WTC11 (cell line): ENCODE measurements around the gene TAOK3. TPM values are rescaled to one million over a fixed set of nuclear protein-coding genes. Genes with fewer than 3 reads are reported as not detected.

ENCODE experiments used
- ATAC-seq: fragments of 200-7000 bp; cut with Tn5 transposase; 2 replicates; pipeline ENCODE4 v1.10.0; 2021; ENCODE audit warnings: mild to moderate bottlenecking, moderate library complexity
- CTCF ChIA-PET: fragments of 300-600 bp; sonication (Branson Sonifier 250); formaldehyde crosslinking; loops from one replicate; lab custom pipeline; 2021; ENCODE audit warnings: antibody characterized with exemption; lab: Charles Lee
- POLR2A ChIA-PET: fragments of 350-600 bp; sonication (Branson Sonifier 250); formaldehyde crosslinking; loops from one replicate; lab custom pipeline; 2021; ENCODE audit warnings: antibody characterized with exemption; lab: Charles Lee
- DNase-seq: peaks from one replicate; pipeline ENCODE4 v3.0.0; 2021; ENCODE audit warnings: low spot score
- H3K27ac Mint-ChIP-seq: 2 replicates; pipeline ENCODE4 v1.8.0; 2021; ENCODE audit warnings: mixed read lengths
- H3K27me3 Mint-ChIP-seq: 2 replicates; pipeline ENCODE4 v1.8.0; 2021; ENCODE audit warnings: low read depth, mild to moderate bottlenecking, moderate library complexity, mixed read lengths
- H3K36me3 Mint-ChIP-seq: 2 replicates; pipeline ENCODE4 v1.8.0; 2021; ENCODE audit warnings: mixed read lengths
- H3K4me1 Mint-ChIP-seq: 2 replicates; pipeline ENCODE4 v1.8.0; 2022; ENCODE audit warnings: mixed read lengths
- H3K4me3 Mint-ChIP-seq: 2 replicates; pipeline ENCODE4 v1.8.0; 2021; ENCODE audit warnings: mild to moderate bottlenecking, moderate library complexity, mixed read lengths
- H3K9me3 Mint-ChIP-seq: 2 replicates; pipeline ENCODE4 v1.8.0; 2021; ENCODE audit warnings: mixed read lengths
- AR ChIP-seq: fragments of 250-450 bp; sonication (Bioruptor Pico); IDR thresholded peaks from 2 replicates; pipeline ENCODE4 v1.9.0; 2021; ENCODE audit warnings: mild to moderate bottlenecking
- ARID4B ChIP-seq: sonication (generic); formaldehyde crosslinking; IDR thresholded peaks from 2 replicates; pipeline ENCODE4 v1.8.0; 2023; ENCODE audit warnings: missing genetic modification reagents, mild to moderate bottlenecking, borderline replicate concordance
- ATF1 ChIP-seq: sonication (generic); formaldehyde crosslinking; IDR thresholded peaks from 2 replicates; pipeline ENCODE4 v1.8.1; 2023; ENCODE audit warnings: mild to moderate bottlenecking, moderate library complexity, missing genetic modification reagents
- ATF3 ChIP-seq: sonication (generic); formaldehyde crosslinking; conservative IDR thresholded peaks from 2 replicates; pipeline ENCODE4 v1.8.1; 2022; ENCODE audit warnings: mild to moderate bottlenecking, missing genetic modification reagents
- CREB1 ChIP-seq: sonication (generic); formaldehyde crosslinking; IDR thresholded peaks from 2 replicates; pipeline ENCODE4 v1.8.0; 2023; ENCODE audit warnings: mild to moderate bottlenecking, missing genetic modification reagents
- ETV6 ChIP-seq: sonication (generic); formaldehyde crosslinking; IDR thresholded peaks from 2 replicates; pipeline ENCODE4 v1.8.1; 2022; ENCODE audit warnings: mild to moderate bottlenecking, missing genetic modification reagents
- FOXK1 ChIP-seq: sonication (generic); formaldehyde crosslinking; IDR thresholded peaks from 2 replicates; pipeline ENCODE4 v1.8.0; 2022; ENCODE audit warnings: mild to moderate bottlenecking, moderate library complexity, missing genetic modification reagents
- HMGA2 ChIP-seq: fragments of 250-450 bp; sonication (Bioruptor Pico); IDR thresholded peaks from 2 replicates; pipeline ENCODE4 v1.4.0; 2021; ENCODE audit warnings: mild to moderate bottlenecking, moderate library complexity
- IRF2 ChIP-seq: sonication (generic); formaldehyde crosslinking; IDR thresholded peaks from 2 replicates; pipeline ENCODE4 v1.8.0; 2022; ENCODE audit warnings: low read depth, missing genetic modification reagents, borderline replicate concordance
- MXD4 ChIP-seq: fragments of 250-450 bp; sonication (Bioruptor Pico); IDR thresholded peaks from 2 replicates; pipeline ENCODE4 v1.8.0; 2021; ENCODE audit warnings: mild to moderate bottlenecking, moderate library complexity, borderline replicate concordance
- NFE2L1 ChIP-seq: sonication (generic); formaldehyde crosslinking; IDR thresholded peaks from 2 replicates; pipeline ENCODE4 v1.8.1; 2023; ENCODE audit warnings: missing genetic modification reagents
- NFYB ChIP-seq: sonication (generic); formaldehyde crosslinking; conservative IDR thresholded peaks from 2 replicates; pipeline ENCODE4 v1.8.0; 2022; ENCODE audit warnings: low read depth, missing genetic modification reagents
- NR2C2 ChIP-seq: sonication (generic); formaldehyde crosslinking; IDR thresholded peaks from 2 replicates; pipeline ENCODE4 v1.8.0; 2022; ENCODE audit warnings: mild to moderate bottlenecking, missing genetic modification reagents
- OVOL2 ChIP-seq: fragments of 250-450 bp; sonication (Bioruptor Pico); IDR thresholded peaks from 2 replicates; pipeline ENCODE4 v1.9.0; 2021; ENCODE audit warnings: mild to moderate bottlenecking, borderline replicate concordance
- RORB ChIP-seq: fragments of 250-450 bp; sonication (Bioruptor Pico); IDR thresholded peaks from 2 replicates; pipeline ENCODE4 v1.9.0; 2021; ENCODE audit warnings: mild to moderate bottlenecking
- SMAD3 ChIP-seq: sonication (generic); formaldehyde crosslinking; IDR thresholded peaks from 2 replicates; pipeline ENCODE4 v1.8.0; 2022; ENCODE audit warnings: missing genetic modification reagents, mild to moderate bottlenecking, borderline replicate concordance
- SOX15 ChIP-seq: fragments of 250-450 bp; sonication (Bioruptor Pico); IDR thresholded peaks from 2 replicates; pipeline ENCODE4 v1.9.0; 2021; ENCODE audit warnings: mild to moderate bottlenecking
- TCF7 ChIP-seq: sonication (generic); formaldehyde crosslinking; IDR thresholded peaks from 2 replicates; pipeline ENCODE4 v1.8.0; 2022; ENCODE audit warnings: mild to moderate bottlenecking, low read depth, missing genetic modification reagents, moderate library complexity
- TP53 ChIP-seq: sonication (generic); formaldehyde crosslinking; IDR thresholded peaks from 2 replicates; pipeline ENCODE4 v1.8.1; 2023; ENCODE audit warnings: mild to moderate bottlenecking, missing genetic modification reagents
- ZMAT4 ChIP-seq: fragments of 250-450 bp; sonication (Bioruptor Pico); IDR thresholded peaks from 2 replicates; pipeline ENCODE4 v1.9.0; 2021; ENCODE audit warnings: mild to moderate bottlenecking
- ZNF232 ChIP-seq: sonication (generic); formaldehyde crosslinking; IDR thresholded peaks from 2 replicates; pipeline ENCODE4 v1.8.0; 2022; ENCODE audit warnings: mild to moderate bottlenecking, missing genetic modification reagents
- ZNF263 ChIP-seq: sonication (generic); formaldehyde crosslinking; IDR thresholded peaks from 2 replicates; pipeline ENCODE4 v1.8.1; 2022; ENCODE audit warnings: low read depth, mild to moderate bottlenecking, moderate library complexity, missing genetic modification reagents
- ZNF425 ChIP-seq: fragments of 250-450 bp; sonication (Bioruptor Pico); conservative IDR thresholded peaks from 2 replicates; pipeline ENCODE4 v1.9.0; 2021; ENCODE audit warnings: mild to moderate bottlenecking
- total RNA-seq: library from RNA; stranded (reverse); gene quantifications from 3 replicates; pipeline ENCODE4 v1.2.3, GENCODE V29; 2021

TAOK3 gene
- total RNA-seq, 1 experiment from 2014 or later, result 13.0 TPM

GRCh38 chr12:118332511-118332910, 40.2 kb downstream of the TAOK3 start (continued):
- TF ChIP-seq TCF7, result no peak
- no peak for TF ChIP-seq MXD4 (CRISPR knock-in tag)
- no peak for TF ChIP-seq NFYB
- TF ChIP-seq SMAD3 (CRISPR knock-in tag), result no peak
- TF ChIP-seq, all 79 proteins: peak for 0

- TF ChIP-seq ETV6 (CRISPR knock-in tag) (no peak), ZNF263 (no peak), ARID4B (CRISPR knock-in tag) (no peak)
- no peak overlapping the region for H3K4me3 Mint-ChIP-seq
- ChIA-PET POLR2A (interaction anchor here (0.7 kb wide), 1 partner anchor 24 kb away, joined by 7 read pairs; no protein-coding TSS in a partner anchor), CTCF (interaction anchor here (0.7 kb wide), 1 partner anchor 263 kb away, joined by 4 read pairs; no protein-coding TSS in a partner anchor)
- no peak overlapping the region; the same call in 1 of the 2 replicates for H3K27ac Mint-ChIP-seq
- no peaks in the 10 kb centered on the region for H3K9me3 Mint-ChIP-seq
- DNase-seq (no peak), ATAC-seq (no peak)
- no peaks in the 10 kb centered on the region for H3K36me3 Mint-ChIP-seq
- no peaks in the 10 kb centered on the region for H3K27me3 Mint-ChIP-seq
- H3K4me1 Mint-ChIP-seq, result peaks cover 6% of the 10 kb centered on the region
These were observed 42.2 kb downstream of the TAOK3 start for GRCh38 chr12:118330421-118331018.

- no peaks in the 10 kb centered on the region for H3K27me3 Mint-ChIP-seq
- no peak overlapping the region for H3K4me3 Mint-ChIP-seq
- no peaks in the 10 kb centered on the region for H3K36me3 Mint-ChIP-seq
- H3K27ac Mint-ChIP-seq, result 0 out of 2 replicates have a peak overlapping the region, but pooled peaks have one; percentile 5
- TF ChIP-seq MXD4 (CRISPR knock-in tag) (no peak), CREB1 (CRISPR knock-in tag) (no peak), OVOL2 (no peak), HMGA2 (CRISPR knock-in tag) (no peak), ATF1 (no peak), RORB (CRISPR knock-in tag) (no peak), ZMAT4 (CRISPR knock-in tag) (no peak), IRF2 (CRISPR knock-in tag) (no peak), NFE2L1 (CRISPR knock-in tag) (no peak), SOX15 (CRISPR knock-in tag) (no peak), AR (CRISPR knock-in tag) (no peak), ZNF232 (no peak), ATF3 (CRISPR knock-in tag) (no peak), NR2C2 (no peak), TP53 (CRISPR knock-in tag) (no peak), FOXK1 (CRISPR knock-in tag) (no peak), ZNF425 (CRISPR knock-in tag) (no peak)
- ATAC-seq (no peak), DNase-seq (no peak)
- H3K9me3 Mint-ChIP-seq, result no peaks in the 10 kb centered on the region
- ChIA-PET POLR2A (no interaction called here), CTCF (no interaction called here)
- peaks cover 6% of the 10 kb centered on the region for H3K4me1 Mint-ChIP-seq
These were observed 44.0 kb downstream of the TAOK3 start for GRCh38 chr12:118328486-118329330.
